ENCODE measurements around the gene ASXL2.

DNA sequence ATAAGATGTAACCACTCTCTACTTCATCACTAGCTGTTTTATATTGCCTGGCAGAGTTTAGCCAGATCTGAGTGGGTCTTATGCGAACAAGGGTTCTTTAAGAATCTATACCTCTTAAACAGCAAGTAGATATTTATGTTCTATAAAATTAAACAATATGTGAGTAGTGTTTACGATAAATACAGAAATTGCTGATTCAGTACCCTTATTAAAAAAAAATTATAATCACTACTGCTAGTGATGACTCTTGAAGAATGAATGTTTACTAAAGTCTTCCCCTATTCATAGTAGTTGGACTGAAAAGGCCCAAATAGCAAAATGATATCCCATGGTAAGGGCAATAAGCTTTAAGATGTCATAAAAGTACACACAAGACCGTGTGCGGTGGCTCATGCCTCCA, 106.2 kb downstream of the ASXL2 start:
- TF ChIP-seq, protein P1, sequence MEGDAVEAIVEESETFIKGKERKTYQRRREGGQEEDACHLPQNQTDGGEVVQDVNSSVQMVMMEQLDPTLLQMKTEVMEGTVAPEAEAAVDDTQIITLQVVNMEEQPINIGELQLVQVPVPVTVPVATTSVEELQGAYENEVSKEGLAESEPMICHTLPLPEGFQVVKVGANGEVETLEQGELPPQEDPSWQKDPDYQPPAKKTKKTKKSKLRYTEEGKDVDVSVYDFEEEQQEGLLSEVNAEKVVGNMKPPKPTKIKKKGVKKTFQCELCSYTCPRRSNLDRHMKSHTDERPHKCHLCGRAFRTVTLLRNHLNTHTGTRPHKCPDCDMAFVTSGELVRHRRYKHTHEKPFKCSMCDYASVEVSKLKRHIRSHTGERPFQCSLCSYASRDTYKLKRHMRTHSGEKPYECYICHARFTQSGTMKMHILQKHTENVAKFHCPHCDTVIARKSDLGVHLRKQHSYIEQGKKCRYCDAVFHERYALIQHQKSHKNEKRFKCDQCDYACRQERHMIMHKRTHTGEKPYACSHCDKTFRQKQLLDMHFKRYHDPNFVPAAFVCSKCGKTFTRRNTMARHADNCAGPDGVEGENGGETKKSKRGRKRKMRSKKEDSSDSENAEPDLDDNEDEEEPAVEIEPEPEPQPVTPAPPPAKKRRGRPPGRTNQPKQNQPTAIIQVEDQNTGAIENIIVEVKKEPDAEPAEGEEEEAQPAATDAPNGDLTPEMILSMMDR (IDR thresholded peaks at IDR 0.05; ENCODE audit: low read depth, low read length) = no peak
- no peak for TF ChIP-seq EZH2phosphoT487 (IDR thresholded peaks at IDR 0.05; ENCODE audit: low read depth)
